Cerebellar cortex (tissue), 1 donor: Measurements from ENCODE around the gene TNNT2.
A peak's percentile ranks its signal among the peaks of the same experiment; 100 is the strongest.

Experiments used
- DNase-seq: peaks from one replicate; pipeline ENCODE4 v3.0.0-alpha.2; 2015; ENCODE audit warnings: low spot score

Gene TNNT2

GRCh38 chr1:201356701-201357100 is 20.8 kb downstream of the TNNT2 start:
- no peak for DNase-seq

GRCh38 chr1:201356236-201356635 is 21.2 kb downstream of the TNNT2 start:
- no peak for DNase-seq

- no peak for DNase-seq
Measured at GRCh38 chr1:201355471-201355870, 22.0 kb downstream of the TNNT2 start.

DNA sequence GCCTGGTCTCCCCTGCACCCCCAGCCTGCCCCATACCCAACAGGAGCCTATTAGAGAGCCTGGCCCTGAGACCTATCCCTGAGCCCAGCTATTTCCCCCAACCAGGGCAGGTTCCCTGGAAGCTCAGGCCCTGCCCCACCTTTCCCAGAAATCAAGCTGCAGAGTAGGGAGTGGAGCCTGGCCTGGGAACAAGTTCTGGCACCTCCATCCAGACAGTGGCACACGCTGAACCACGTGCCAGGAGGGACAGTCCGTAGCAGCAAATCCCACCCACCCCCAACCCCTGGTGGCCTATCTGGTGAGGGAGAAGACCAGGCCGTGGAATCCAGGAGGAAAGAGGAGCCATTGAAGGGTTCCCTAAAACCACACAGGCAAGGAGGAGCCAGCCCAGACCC is 22.6 kb downstream of the TNNT2 start:
- DNase-seq, result no peak

DNA sequence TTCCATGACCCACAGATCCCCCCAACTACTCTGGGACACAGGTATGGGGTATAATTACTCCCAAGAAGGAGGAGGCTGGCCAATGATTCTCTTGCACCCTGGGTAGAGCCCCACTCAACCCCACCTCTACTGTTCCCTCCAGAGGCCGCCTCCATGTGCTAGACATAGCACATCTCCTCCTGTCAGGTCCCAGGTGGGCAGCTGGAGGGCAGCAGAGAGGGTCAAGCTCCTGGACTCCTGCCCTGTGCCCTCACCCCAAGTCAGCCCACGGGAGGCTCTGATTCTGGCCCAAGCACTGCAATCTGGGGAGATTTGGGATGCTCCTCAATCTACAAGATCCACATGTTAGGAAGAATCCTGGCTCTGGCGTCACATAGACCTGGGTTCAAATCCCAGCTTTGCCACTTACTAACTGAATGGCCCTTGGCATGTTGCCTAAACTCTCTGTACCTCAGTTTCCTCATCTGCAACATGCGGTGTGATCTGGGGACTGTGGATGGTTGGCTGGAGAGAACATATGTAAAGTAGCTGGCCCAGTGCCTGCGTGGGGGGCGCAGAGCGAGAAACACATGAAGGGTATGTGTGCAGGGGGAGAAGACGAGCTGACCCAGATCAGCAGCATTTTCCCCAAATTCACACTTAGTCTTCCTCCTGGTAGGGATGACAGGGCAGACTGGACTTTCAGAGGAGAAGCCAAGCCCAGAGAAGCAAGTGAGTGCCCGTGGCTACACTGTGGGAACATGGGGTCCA is 23.2 kb downstream of the TNNT2 start:
- DNase-seq, result no peak

- no peak for DNase-seq
Measured at GRCh38 chr1:201353186-201353940, 24.1 kb downstream of the TNNT2 start.

- no peak for DNase-seq
Measured at GRCh38 chr1:201351617-201352016, 25.9 kb downstream of the TNNT2 start.

DNA sequence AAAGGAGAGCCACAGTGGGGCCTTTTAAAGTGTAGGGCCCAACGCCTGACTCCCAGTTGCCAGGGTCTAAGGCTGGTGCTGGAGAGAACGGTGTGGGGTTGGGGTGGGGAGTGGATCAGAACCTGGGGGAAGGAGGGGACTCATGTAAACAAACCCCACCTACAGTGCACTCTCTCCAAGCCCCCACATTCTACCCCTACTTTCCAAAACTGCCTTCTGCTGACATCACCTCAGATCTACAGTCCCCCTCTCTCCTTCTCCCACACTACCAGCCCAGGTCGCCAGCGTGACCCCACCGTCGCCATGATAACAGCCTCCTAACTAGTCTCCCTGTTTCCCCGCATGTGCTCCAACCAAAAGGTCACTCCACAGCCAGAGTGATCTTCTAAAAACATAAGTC is 26.6 kb downstream of the TNNT2 start:
- DNase-seq, result no peak

DNA sequence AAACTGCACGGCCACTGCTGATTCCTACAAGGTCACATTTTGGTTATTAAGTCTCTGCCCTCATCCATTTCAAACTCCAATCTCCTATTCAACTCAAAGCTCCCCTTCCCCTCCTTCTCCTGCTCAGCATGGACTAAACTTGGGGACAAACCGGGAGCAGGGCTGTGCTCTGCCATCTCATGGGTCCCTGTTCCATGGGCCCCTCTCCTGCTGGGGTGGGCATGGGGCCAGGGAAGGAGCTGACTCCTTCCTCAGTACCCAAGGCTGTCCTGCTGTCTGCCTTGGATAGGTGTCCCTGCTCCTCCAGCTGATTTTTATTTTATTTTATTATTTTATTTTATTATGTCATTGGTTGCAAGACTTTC is 27.1 kb downstream of the TNNT2 start:
- DNase-seq, result no peak

- DNase-seq, result peak; percentile 8
Measured at GRCh38 chr1:201349092-201349491, 28.4 kb downstream of the TNNT2 start.

DNA sequence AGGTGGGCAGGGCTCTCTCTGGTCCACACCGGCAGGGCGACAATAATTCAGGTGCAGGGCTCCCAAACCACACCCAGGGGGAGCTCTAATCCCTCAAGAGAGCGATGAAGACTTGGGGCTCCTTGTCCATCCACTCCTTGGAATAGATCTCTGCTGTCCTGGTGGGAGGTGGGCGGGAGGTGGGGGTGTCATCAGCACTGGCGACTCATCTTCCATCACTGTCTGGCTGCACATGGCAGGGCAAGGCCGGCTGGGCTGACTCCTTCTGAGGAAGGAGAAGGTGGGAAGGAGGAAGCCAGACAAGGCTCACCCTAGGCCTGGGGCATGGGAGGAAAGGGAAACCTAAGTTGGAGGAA is 29.3 kb downstream of the TNNT2 start:
- DNase-seq, result peak; percentile 71

DNA sequence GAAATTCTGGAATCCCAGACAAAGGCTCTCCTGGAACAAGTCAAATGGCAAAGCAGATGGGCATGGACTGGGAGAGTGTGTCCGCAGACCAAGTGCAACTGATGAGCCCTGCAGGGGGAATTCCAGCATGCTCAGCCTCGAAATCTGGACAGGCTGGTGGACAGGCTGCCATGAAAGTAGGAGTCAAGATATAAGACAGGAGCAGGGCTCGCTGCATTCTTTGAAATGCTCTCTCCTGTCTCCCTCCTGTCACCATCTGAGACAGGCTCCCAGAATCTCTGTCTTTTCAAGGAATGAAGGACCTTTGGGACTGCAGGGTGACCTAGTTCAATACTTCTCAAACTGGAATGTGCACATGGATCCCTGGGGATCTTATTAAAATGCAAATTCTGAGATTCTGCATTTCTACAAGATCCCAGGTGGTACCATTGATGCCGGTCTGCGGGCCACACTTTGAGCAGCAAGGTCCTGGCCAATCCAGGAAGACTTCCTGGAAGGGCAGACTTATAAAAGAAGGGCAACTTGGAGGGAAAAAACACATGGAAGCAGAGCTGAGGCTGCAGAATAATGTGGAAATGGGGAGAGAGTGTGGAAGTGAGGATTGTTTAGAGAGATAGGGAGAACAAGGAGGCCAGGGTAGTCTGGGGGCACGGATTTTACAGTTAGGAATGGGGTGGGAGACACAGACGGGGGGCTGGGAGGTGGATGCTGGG is 29.8 kb downstream of the TNNT2 start:
- DNase-seq, result no peak

DNA sequence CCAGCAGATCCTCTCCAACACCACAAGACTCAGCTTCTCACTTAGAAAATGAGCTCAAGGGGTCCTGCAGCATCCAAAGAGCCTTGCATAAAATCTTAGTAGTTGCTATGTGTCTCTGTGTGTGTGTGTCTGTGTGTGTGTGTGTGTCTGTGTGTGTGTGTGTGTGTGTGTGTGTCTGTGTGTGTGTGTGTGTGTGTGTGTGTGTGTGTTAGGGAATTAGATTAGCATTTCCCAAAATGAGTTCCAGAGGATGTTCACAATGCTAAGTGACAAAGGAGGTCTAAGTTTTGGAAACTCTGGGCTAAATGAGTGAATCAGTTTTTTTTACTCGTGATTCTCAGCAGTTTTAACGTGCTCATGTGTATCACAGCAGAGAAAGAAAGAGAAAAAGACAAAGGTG is 30.5 kb downstream of the TNNT2 start:
- no peak for DNase-seq

DNA sequence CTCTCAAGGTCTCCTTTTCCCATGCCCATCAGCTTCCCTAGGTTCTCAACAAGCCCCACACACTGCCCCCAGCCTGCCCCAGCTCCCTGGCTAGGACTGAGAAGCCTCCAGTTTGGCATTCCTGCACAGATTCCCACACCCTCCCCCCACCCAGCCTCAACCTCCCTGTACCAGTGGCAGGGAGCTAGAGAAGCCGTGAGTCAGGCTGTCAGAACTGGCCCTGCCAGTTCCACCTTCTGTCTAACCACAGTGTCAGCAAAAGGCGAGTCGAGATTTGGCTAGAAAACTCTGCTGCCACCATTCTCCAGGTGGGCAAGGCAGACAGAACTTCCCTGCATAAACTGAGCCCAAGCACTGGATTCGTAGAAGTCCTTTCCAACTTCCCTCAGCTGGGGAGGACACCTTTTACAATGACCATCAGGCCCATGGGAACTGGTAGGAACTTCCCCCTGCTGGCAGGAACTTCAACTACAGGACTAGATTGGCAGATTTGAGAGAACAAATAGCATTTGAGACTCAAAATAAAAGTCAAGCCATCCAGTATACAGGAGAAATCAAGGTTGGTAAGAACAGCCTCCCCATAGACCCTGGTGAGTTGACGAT is 31.0 kb downstream of the TNNT2 start:
- DNase-seq, result peak; percentile 59

- DNase-seq, result no peak
Measured at GRCh38 chr1:201345081-201345355, 32.5 kb downstream of the TNNT2 start.

GRCh38 chr1:201344206-201345080 is 33.0 kb downstream of the TNNT2 start:
- no peak for DNase-seq

- no peak for DNase-seq
Measured at GRCh38 chr1:201341377-201341776, 36.1 kb downstream of the TNNT2 start.

DNA sequence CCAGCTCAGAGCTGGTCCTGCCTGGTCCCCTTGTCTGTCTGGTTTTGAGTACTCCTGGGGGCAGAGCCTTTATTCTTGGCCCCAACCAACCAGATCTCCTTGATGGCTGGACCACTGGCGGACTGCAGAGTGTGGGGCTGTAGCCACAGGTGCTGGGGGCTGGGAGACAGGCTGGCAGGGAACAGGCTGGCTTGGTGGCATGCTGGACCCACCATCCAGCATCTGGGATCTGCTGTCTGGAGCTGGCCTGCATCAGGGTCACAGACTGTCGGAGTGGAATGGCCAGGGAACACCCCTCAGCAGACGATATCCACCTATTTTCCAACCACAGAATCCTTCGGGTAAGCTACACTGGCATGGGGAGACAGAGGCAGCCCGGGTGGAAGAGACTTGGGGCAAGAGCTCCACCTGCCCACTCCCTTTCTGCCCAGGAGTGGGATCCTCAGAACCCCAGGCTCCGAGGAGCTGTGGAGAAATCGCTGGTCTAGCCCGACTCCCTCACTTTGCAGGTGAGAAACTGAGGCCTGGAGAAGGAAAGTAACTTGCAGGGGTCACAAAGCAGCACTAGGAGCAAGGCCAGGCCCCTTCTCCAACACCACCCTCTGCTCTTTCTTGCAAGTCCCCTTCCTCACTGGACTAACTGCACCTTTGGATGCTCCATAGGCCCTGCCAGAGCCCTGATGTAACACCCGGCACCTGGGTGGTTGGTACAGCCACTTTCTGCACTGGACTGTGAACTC is 40.6 kb downstream of the TNNT2 start:
- no peak for DNase-seq

DNA sequence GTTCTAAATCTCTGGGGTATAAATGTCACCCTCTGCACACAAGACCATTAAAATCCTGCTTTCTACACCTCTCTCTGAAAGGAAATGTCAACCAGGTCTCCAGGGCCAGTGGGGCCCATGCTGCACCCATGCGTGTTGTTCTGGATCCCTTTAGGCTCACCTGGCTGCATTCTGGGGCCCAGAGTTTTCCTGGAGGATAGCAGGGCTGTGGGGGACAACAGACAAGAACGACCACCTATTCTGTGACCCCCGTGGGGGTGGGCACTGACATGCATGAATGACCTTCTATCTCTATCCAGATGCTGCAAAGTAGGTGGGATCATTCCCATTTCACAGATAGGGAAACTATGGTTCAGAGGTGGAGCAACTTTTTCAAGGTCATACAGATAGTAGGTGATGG is 41.6 kb downstream of the TNNT2 start:
- no peak for DNase-seq

DNA sequence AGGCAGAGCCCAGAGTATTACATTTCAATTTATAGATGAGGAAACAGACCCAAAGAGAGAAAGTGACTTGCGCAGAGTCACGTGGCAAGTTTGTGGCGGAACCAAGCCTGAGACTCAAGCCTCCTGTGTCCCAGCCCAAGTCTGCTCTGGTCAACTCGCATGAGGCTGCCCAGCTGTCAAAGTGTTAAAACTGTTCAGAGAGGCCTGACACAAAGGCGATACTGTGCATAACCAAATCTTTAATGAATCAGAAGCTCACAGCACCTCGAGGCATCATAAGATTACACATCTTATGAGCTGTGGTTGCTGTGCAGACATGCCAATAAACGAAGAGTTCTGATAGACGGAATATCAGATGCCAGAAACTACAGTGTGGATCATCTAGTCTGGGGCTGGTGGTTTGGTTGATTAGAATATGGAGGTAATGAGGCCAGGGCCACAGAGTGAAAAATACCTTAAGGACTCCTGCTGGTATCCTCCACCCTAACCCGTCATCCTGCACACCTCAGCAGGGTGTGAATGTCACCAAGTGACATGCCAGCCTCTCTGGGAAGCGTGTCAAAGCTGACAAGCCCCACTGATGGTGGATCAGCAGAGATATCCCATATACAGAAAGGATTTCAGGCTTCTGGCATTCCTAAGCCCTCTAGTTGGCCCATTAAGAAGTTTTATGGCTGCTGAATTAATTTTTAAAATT is 42.2 kb downstream of the TNNT2 start:
- no peak for DNase-seq
